Measurements from ENCODE around the gene ADAM12. TPM values are rescaled to one million over a fixed set of nuclear protein-coding genes. Genes with fewer than 3 reads are reported as not detected.

ADAM12 gene
- total RNA-seq, 1 experiment from 2014 or later = not detected

DNA sequence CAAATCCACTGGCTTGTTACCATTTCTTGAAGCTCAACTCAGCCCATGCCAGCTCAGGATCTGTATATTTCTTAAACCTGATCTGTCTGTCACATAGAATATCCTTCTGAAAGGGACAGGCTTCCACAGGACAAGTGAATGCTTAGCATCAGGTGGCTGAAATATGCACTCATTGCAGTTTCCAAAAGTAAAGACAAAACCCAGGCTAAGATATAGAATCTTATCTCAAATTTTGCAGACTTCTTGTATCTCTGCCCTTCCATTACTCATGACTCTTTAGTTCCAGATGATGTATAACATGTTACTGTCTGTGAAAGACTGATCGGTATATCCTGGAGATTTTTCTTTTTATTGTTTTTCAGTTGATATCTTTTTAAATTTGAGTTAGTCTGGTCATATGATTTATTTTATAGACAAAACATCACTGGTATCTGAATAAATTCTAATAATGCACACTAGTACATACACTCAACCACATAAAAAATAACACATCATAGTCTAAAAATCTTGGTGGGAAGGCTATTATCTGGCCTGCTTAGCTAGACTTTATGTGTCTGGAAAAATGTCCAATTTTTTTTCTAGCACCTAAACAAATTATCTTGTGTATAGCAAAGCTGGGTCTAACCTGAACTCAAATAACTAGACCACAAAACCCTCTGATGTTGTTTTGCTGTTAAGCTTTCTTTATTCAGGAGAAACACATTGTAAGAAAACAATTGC, 182.6 kb downstream of the ADAM12 start:
- Histone ChIP-seq H3K9me2 (ENCODE audit: insufficient read depth) (no peaks in the 10 kb centered on the region), H3K27me3 (ENCODE audit: insufficient read depth, low read length) (0 out of 2 replicates have a peak, but pooled peaks cover 14% of the 10 kb centered on the region), H3K9ac (ENCODE audit: low read length) (no peak overlapping the region), H3K9me3 (ENCODE audit: control insufficient read depth in 1 of 2, insufficient read depth in 1 of 2, low read depth in 1 of 2, low read length in 2 of 2) (no peaks in the 10 kb centered on the region), H3K4me2 (ENCODE audit: low read length) (no peak overlapping the region), H3K4me3 (replicated peaks in 1 of 2; ENCODE audit: low read depth in 1 of 2, low read length in 2 of 2) (no peak overlapping the region), H4K20me1 (ENCODE audit: insufficient read depth) (no peaks in the 10 kb centered on the region), H2AFZ (ENCODE audit: low read depth, low read length, poor library complexity, severe bottlenecking) (no peak overlapping the region), H3K4me1 (ENCODE audit: control insufficient read depth in 1 of 2, insufficient read depth in 2 of 2, low read length in 2 of 2) (peaks cover 0 to 10% of the 10 kb centered on the region in 2 experiments; a peak in 1 of 4 replicates), H3K36me3 (ENCODE audit: control insufficient read depth in 1 of 2, insufficient read depth in 2 of 2, low read length in 2 of 2) (no peaks in the 10 kb centered on the region), H3K27ac (ENCODE audit: low read depth, low read length) (no peak overlapping the region), H3K79me2 (ENCODE audit: insufficient read depth, low read length) (no peaks in the 10 kb centered on the region)
- CTCF ChIA-PET = no interaction called here
- POLR2A ChIA-PET = no interaction called here
- BruUV-seq (replicated peaks) = no TSS peak
- intact Hi-C loops (cut with micrococcal nuclease) = no loop called here
- no peak for TF ChIP-seq EZH2phosphoT487 (IDR thresholded peaks at IDR 0.05; ENCODE audit: borderline replicate concordance)
- no peak for TF ChIP-seq POLR2AphosphoS5 (IDR thresholded peaks at IDR 0.05; ENCODE audit: low read depth, low read length)
- no peak for TF ChIP-seq FOSL1 (IDR thresholded peaks at IDR 0.05; ENCODE audit: low read depth)
- no peak for TF ChIP-seq SRF (IDR thresholded peaks at IDR 0.05; ENCODE audit: low read depth)
- TF ChIP-seq TCF7L2 (IDR thresholded peaks at IDR 0.05; ENCODE audit: borderline replicate concordance, extremely low read depth, insufficient read depth, insufficient read length) = no peak
- no peak for TF ChIP-seq SP1 (IDR thresholded peaks at IDR 0.05; ENCODE audit: low read depth)
- no peak for TF ChIP-seq EZH2 (IDR thresholded peaks at IDR 0.05)
- TF ChIP-seq YY1 (IDR thresholded peaks at IDR 0.05; ENCODE audit: extremely low read depth, insufficient replicate concordance, low read depth, low read length) = no peak
- ATAC-seq (no peak), DNase-seq (ENCODE audit: low read depth, low spot score) (no peak)
- RAD21 ChIA-PET (ENCODE audit: low non-redundant PET in 1 of 2, low total read pairs in 2 of 2, uncharacterized antibody in 2 of 2, unreplicated experiment in 2 of 2) = no interaction called here

GRCh38 chr10:126204320-126204719, 184.0 kb downstream of the ADAM12 start:
- no peak for DNase-seq (ENCODE audit: low read depth, low spot score)
- no peak for TF ChIP-seq RAD21 (IDR thresholded peaks at IDR 0.05; ENCODE audit: low read depth)
- TF ChIP-seq EZH2 (IDR thresholded peaks at IDR 0.05) = no peak
- 0 out of 2 replicates have a peak, but pooled peaks have one; percentile 13 for TF ChIP-seq JUND (IDR thresholded peaks at IDR 0.05)
- no peak for TF ChIP-seq FOSL1 (IDR thresholded peaks at IDR 0.05; ENCODE audit: low read depth)
- TF ChIP-seq ZNF274 (IDR thresholded peaks at IDR 0.05; ENCODE audit: low read depth, low read length) = no peak
- TF ChIP-seq, protein P1, sequence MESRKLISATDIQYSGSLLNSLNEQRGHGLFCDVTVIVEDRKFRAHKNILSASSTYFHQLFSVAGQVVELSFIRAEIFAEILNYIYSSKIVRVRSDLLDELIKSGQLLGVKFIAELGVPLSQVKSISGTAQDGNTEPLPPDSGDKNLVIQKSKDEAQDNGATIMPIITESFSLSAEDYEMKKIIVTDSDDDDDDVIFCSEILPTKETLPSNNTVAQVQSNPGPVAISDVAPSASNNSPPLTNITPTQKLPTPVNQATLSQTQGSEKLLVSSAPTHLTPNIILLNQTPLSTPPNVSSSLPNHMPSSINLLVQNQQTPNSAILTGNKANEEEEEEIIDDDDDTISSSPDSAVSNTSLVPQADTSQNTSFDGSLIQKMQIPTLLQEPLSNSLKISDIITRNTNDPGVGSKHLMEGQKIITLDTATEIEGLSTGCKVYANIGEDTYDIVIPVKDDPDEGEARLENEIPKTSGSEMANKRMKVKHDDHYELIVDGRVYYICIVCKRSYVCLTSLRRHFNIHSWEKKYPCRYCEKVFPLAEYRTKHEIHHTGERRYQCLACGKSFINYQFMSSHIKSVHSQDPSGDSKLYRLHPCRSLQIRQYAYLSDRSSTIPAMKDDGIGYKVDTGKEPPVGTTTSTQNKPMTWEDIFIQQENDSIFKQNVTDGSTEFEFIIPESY (IDR thresholded peaks at IDR 0.05; ENCODE audit: extremely low read depth, insufficient replicate concordance, low read length) = no peak
- no peak for TF ChIP-seq EGR1 (IDR thresholded peaks at IDR 0.05; ENCODE audit: low read depth)
- no peak for TF ChIP-seq ATF3 (IDR thresholded peaks at IDR 0.05)
- no peak for TF ChIP-seq POLR2AphosphoS5 (IDR thresholded peaks at IDR 0.05; ENCODE audit: low read depth, low read length)
- no peak for TF ChIP-seq YY1 (IDR thresholded peaks at IDR 0.05; ENCODE audit: extremely low read depth, insufficient replicate concordance, low read depth, low read length)
- TF ChIP-seq TCF7L2 (IDR thresholded peaks at IDR 0.05; ENCODE audit: borderline replicate concordance, extremely low read depth, insufficient read depth, insufficient read length) = no peak
- TF ChIP-seq SRF (IDR thresholded peaks at IDR 0.05; ENCODE audit: low read depth) = no peak
- no peak for TF ChIP-seq ZFX (IDR thresholded peaks at IDR 0.05)
- no peak for TF ChIP-seq SP1 (IDR thresholded peaks at IDR 0.05; ENCODE audit: low read depth)
- TF ChIP-seq, protein P2, sequence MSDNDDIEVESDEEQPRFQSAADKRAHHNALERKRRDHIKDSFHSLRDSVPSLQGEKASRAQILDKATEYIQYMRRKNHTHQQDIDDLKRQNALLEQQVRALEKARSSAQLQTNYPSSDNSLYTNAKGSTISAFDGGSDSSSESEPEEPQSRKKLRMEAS (IDR thresholded peaks at IDR 0.05) = peak; percentile 49
- no peak for TF ChIP-seq EZH2phosphoT487 (IDR thresholded peaks at IDR 0.05; ENCODE audit: borderline replicate concordance)
- no peak for TF ChIP-seq SIN3A (IDR thresholded peaks at IDR 0.05; ENCODE audit: low read depth)
- no peak for TF ChIP-seq POLR2A (IDR thresholded peaks at IDR 0.05; ENCODE audit: borderline replicate concordance, extremely low read depth, insufficient read depth, insufficient read length)

More at GRCh38 chr10:126204320-126204719, 184.0 kb downstream of the ADAM12 start:
- Histone ChIP-seq H3K9ac (ENCODE audit: low read length) (no peak overlapping the region), H3K36me3 (ENCODE audit: control insufficient read depth in 1 of 2, insufficient read depth in 2 of 2, low read length in 2 of 2) (no peaks in the 10 kb centered on the region), H2AFZ (ENCODE audit: low read depth, low read length, poor library complexity, severe bottlenecking) (no peak overlapping the region), H3K4me2 (ENCODE audit: low read length) (0 out of 2 replicates have a peak overlapping the region, but pooled peaks have one; percentile 1), H3K27me3 (ENCODE audit: insufficient read depth, low read length) (0 out of 2 replicates have a peak, but pooled peaks cover 6% of the 10 kb centered on the region), H3K27ac (ENCODE audit: low read depth, low read length) (no peak overlapping the region), H3K9me2 (ENCODE audit: insufficient read depth) (no peaks in the 10 kb centered on the region; the same call in 1 of the 2 replicates), H3K4me1 (ENCODE audit: control insufficient read depth in 1 of 2, insufficient read depth in 2 of 2, low read length in 2 of 2) (peaks cover 0 to 15% of the 10 kb centered on the region in 2 experiments; a peak in 2 of 4 replicates), H4K20me1 (ENCODE audit: insufficient read depth) (no peaks in the 10 kb centered on the region), H3K9me3 (ENCODE audit: control insufficient read depth in 1 of 2, insufficient read depth in 1 of 2, low read depth in 1 of 2, low read length in 2 of 2) (no peaks in the 10 kb centered on the region), H3K4me3 (replicated peaks in 1 of 2; ENCODE audit: low read depth in 1 of 2, low read length in 2 of 2) (no peak overlapping the region), H3K79me2 (ENCODE audit: insufficient read depth, low read length) (no peaks in the 10 kb centered on the region)
- intact Hi-C loops (cut with micrococcal nuclease) = no loop called here
- ChIA-PET RAD21 (ENCODE audit: low non-redundant PET in 1 of 2, low total read pairs in 2 of 2, uncharacterized antibody in 2 of 2, unreplicated experiment in 2 of 2) (no interaction called here), CTCF (no interaction called here), POLR2A (no interaction called here)
- ATAC-seq = peak; percentile 77
- BruUV-seq (replicated peaks) = no TSS peak
